A172 (cell line): ENCODE measurements around the gene CCL4L2. TPM values are rescaled to one million over a fixed set of nuclear protein-coding genes. Genes with fewer than 3 reads are reported as not detected.
"Not testable (repeated sequence)": the region's sequence is repeated elsewhere in the genome, so short reads cannot be mapped to it uniquely, and the experiment has no call there.

Experiments used
- DNase-seq: peaks from one replicate; pipeline ENCODE4 v3.0.0-alpha.2; 2015; ENCODE audit warnings: low spot score
- total RNA-seq: library from RNA; depleted of rRNA; stranded (reverse); fragments of >200 nt; shearing (Covaris generic); gene quantifications from 2 replicates; pipeline ENCODE4 v1.2.3, GENCODE V29; 2014; rRNA removed

Gene CCL4L2
- total RNA-seq, 1 experiment from 2014 or later = not detected

DNA sequence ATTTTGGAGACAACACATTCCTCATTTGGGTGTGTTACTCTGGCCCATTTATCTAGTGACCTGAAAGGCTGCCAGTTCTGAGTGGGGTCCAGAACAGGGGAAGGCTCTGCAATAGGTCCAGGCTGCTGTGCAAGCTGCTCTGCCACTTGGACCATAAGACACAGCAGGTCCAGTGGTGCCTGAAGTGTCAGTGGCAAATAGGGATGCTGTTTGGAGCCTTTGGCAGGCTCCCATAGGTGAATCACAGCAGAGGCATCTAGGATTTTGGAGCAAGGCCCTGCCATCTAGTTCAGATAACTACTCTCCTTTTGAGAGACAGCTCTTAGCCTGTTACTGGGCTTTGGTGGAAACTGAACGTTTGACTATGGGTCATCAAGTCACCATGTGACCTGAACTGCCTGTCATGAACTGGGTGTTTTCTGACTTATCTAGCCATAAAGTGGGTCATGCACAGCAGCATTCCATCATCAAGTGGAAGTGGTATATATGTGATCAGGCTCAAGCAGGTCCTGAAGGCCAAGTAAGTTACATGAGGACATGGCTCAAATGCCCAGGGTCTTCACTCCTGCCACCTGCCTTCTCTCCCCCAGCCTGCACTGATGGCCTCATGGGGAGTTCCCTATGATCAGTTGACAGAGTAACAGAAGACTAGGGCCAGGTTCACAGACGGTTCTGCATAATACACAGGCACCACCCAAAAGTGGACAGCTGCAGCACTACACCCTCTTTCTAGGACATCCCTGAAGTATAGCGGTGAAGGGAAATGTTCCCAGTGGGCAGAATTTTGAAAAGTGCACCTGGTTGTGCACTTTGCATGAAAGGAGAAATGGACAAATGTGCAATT, 10.1 kb downstream of the CCL4L2 start:
- DNase-seq = not testable (repeated sequence)

DNA sequence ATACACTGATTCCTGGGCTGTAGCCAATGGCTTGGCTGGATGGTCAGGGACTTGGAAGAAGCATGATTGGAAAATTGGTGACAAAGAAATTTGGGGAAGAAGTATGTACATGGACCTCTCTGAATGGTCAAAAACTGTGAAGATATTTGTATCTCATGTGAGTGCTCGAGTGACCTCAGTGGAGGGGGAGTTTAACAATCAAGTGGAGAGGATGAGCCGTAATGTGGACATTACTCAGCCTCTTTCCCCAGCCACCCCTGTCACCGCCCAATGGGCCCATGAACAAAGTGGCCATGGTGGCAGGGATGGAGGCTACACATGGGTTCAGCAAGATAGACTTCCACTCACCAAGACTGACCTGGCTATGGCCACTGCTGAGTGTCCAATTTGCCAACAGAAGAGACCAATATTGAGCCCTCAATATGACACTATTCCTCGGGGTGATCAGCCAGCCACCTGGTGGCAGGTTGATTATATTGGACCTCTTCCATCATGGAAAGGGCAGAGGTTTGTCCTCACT, 10.8 kb downstream of the CCL4L2 start:
- DNase-seq = not testable (repeated sequence)

DNA sequence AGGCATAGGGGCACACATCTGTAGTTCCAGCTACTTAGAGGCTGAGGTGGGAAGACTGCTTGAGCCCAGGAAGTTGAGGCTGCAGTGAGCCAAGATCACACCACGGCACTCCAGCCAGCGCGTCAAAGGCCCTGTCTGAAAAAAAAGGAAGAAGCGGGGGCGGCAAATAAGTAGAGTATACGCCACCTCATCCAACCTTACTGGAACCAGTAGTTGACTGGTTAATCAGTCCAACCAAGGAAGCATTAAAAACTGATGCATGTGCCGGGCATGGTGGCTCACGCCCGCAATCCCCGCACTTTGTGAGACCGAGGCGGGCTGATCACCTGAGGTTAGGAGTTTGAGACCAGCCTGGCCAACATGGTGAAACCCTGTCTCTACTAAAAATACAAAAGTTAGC, 12.1 kb downstream of the CCL4L2 start:
- DNase-seq = not testable (repeated sequence)

DNA sequence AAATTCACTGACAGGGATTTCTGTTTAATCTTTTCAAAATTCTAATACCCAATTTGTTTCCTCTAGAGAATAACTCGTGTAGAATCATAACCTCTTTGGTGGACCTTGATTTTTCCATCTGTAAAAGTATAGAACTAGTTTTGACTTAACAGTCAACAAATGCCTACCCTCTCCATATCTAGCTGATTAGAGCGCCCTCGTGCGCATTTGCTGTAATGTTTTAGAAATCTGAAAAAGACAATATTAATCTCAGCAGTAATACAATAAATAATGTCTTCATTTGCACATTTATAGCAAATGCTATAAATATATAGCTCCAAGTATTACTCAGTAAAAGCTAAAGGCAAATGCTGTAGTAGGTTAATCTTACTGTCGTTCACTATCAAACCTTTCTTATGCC, 18.8 kb downstream of the CCL4L2 start:
- not testable (repeated sequence) for DNase-seq

DNA sequence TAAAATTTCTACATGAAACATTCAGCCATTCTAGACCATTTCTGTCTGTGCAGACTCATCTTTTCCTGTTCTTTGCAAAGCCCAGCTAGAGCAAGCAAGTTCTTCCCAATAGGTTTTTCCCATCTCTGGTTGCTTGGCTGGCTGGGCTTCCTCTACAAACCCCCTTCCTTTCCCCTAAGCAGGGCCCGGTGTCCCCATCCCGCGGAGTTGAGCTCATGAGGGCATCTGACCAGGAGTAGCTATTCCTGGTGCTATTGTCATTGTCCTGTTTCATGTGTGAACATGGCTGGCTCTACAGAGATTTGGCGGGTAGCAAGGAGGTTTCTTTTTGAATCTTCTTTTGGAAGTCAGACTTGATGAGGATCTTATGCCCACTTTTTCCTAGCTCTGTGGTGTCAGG, 31.2 kb downstream of the CCL4L2 start:
- not testable (repeated sequence) for DNase-seq

Other genes with a start within 250 kb of the CCL4L2 start
- not detected in 2 replicates for gene CCL16, start 229.6 kb upstream of the CCL4L2 start, total RNA-seq
- gene CCL14, start 224.3 kb upstream of the CCL4L2 start, total RNA-seq = not detected in 2 replicates
- not detected in 2 replicates for gene CCL15, start 209.5 kb upstream of the CCL4L2 start, total RNA-seq
- not detected in 2 replicates for gene CCL23, start 193.1 kb upstream of the CCL4L2 start, total RNA-seq
- not detected in 2 replicates for gene CCL18, start 146.8 kb upstream of the CCL4L2 start, total RNA-seq
- not detected in 2 replicates for gene CCL3, start 120.9 kb upstream of the CCL4L2 start, total RNA-seq
- not detected in 2 replicates for gene CCL4, start 107.2 kb upstream of the CCL4L2 start, total RNA-seq
- 1.9 and 3.7 TPM in 2 replicates for gene TBC1D3B, start 34.4 kb upstream of the CCL4L2 start, total RNA-seq
- gene CCL3L1, start 14.3 kb upstream of the CCL4L2 start, total RNA-seq = not detected in 2 replicates
- 0.22 TPM in 1 of 2 replicates, not detected in the other for gene TBC1D3I, start 53.5 kb downstream of the CCL4L2 start, total RNA-seq
- gene TBC1D3G, start 112.8 kb downstream of the CCL4L2 start, total RNA-seq = 0.50 TPM in 1 of 2 replicates, not detected in the other
- not detected in 2 replicates for gene TBC1D3H, start 177.4 kb downstream of the CCL4L2 start, total RNA-seq